HFF-Myc (cell line): ENCODE results near the gene TEX22.
A peak's percentile ranks its signal among the peaks of the same experiment; 100 is the strongest.

Experiments
- DNase-seq: peaks from one replicate; pipeline ENCODE4 v3.0.0-alpha.2; 2011; ENCODE audit warnings: low read depth; ENCODE audit errors: extremely low read depth
- H3K4me3 ChIP-seq: replicated peaks from 2 replicates; pipeline ENCODE4 v1.5.1; 2011; ENCODE audit warnings: low read depth, mild to moderate bottlenecking, control low read depth, low read length
- TF ChIP-seq, protein P1 (sequence below): IDR thresholded peaks from 2 replicates; pipeline ENCODE4 v1.5.1; 2012; ENCODE audit warnings: mild to moderate bottlenecking, low read depth, low read length, control low read depth; ENCODE audit errors: missing control alignments

The TEX22 gene

GRCh38 chr14:105427412-105427811, 29.1 kb downstream of the TEX22 start:
- no peak overlapping the region for H3K4me3 ChIP-seq
- TF ChIP-seq, protein P1, sequence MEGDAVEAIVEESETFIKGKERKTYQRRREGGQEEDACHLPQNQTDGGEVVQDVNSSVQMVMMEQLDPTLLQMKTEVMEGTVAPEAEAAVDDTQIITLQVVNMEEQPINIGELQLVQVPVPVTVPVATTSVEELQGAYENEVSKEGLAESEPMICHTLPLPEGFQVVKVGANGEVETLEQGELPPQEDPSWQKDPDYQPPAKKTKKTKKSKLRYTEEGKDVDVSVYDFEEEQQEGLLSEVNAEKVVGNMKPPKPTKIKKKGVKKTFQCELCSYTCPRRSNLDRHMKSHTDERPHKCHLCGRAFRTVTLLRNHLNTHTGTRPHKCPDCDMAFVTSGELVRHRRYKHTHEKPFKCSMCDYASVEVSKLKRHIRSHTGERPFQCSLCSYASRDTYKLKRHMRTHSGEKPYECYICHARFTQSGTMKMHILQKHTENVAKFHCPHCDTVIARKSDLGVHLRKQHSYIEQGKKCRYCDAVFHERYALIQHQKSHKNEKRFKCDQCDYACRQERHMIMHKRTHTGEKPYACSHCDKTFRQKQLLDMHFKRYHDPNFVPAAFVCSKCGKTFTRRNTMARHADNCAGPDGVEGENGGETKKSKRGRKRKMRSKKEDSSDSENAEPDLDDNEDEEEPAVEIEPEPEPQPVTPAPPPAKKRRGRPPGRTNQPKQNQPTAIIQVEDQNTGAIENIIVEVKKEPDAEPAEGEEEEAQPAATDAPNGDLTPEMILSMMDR = no peak
- DNase-seq = no peak

- no peak overlapping the region for H3K4me3 ChIP-seq
- DNase-seq = no peak
- TF ChIP-seq, protein P1 = no peak
These were observed 29.7 kb downstream of the TEX22 start for GRCh38 chr14:105427936-105428485.

DNA sequence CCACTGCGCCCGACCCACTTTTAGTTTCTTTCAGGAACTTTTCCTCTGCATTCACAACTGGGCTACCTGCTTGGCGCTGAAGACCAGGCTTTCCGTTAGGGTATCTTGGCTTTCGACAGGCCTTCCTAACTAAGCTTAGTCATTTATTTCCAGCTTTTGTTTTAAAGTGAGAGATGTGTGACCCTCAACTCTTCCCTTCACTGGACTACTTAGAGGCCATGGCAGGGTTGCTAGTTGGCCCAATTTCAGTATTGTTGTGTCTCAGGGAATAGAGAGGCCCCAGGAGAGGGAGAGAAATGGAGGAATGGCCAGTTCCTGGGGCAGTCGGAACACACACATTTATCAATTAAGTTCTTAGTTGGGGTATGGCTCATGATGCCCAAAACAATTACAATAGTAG, 31.7 kb downstream of the TEX22 start:
- DNase-seq = no peak
- H3K4me3 ChIP-seq = no peak overlapping the region
- TF ChIP-seq, protein P1 = no peak

GRCh38 chr14:105430565-105430964, 32.2 kb downstream of the TEX22 start:
- no peak overlapping the region for H3K4me3 ChIP-seq
- peak; percentile 22 for DNase-seq
- TF ChIP-seq, protein P1 = no peak

GRCh38 chr14:105431256-105431655, 32.9 kb downstream of the TEX22 start:
- no peak for DNase-seq
- TF ChIP-seq, protein P1 = no peak
- H3K4me3 ChIP-seq = no peak overlapping the region

DNA sequence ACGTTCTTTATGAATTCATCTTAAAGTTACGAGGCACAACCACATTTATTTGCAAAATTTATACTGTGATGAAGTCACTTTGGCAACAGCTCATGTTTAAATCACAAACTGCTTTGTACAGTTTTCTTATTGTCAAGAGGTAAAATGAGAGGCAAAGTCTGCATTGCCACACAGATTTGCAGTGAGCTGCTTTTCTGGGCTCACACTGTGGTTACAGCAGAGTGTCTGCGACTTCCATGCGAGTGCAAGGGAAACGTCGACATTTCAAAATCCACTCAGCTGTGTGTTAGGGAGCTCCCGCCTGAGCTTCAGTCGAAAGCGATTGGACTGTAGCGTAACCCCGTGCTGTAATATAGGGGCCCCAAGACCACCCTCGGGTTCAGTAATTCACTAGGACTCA, 34.3 kb downstream of the TEX22 start:
- TF ChIP-seq, protein P1 = no peak

GRCh38 chr14:105433161-105433605, 34.8 kb downstream of the TEX22 start:
- DNase-seq = no peak
- TF ChIP-seq, protein P1 = no peak
- no peak overlapping the region for H3K4me3 ChIP-seq

More for the DNA sequence above, 34.3 kb downstream of the TEX22 start:
- no peak overlapping the region for H3K4me3 ChIP-seq
- DNase-seq = no peak
